Measurements from ENCODE around the gene RND1. TPM values are rescaled to one million over a fixed set of nuclear protein-coding genes. Genes with fewer than 3 reads are reported as not detected.

RND1 gene
- total and polyA plus RNA-seq, 2 experiments from 2014 or later = 9.3 to 10.4 TPM

DNA sequence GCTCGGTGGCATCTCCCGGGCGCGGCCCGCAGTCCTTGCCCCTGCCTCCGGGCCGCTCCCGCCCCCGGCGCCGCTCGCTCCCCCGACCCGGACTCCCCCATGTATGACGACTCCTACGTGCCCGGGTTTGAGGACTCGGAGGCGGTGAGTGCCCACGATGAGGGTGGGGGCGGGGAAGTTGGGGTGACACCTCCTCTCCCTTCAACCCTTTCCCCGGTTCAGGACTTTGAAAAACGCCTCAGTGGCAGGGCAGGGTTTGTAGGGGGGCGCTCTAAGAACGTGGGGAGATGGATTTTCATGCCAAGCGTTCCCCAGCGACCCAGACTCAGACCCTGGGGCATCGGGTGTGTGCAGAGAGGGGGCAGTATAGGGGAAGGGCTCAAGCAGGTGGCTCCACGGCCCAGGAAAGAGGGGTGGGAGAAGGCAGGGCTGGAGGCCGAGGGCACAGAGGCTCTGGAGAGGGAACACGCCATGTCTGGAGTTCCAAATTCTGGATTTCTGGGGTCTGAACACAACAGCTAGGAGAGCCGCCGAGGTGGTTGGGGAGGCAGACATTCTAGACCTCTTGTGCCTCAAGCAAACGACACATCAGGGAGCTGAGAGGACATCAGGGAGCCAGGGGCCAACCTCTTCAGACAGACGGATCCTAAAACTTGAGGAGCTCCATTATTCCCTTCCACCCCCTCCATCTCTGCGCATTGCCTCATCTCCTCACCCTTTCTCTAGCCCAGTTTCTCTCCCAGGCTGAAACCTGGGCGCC is 46.7 kb downstream of the RND1 start:
- no peak overlapping the region for H3K27ac Mint-ChIP-seq
- H3K27me3 Mint-ChIP-seq (ENCODE audit: insufficient read depth, low read depth, poor library complexity) = peaks cover 52% of the 10 kb centered on the region
- ATAC-seq = peak; percentile 12

DNA sequence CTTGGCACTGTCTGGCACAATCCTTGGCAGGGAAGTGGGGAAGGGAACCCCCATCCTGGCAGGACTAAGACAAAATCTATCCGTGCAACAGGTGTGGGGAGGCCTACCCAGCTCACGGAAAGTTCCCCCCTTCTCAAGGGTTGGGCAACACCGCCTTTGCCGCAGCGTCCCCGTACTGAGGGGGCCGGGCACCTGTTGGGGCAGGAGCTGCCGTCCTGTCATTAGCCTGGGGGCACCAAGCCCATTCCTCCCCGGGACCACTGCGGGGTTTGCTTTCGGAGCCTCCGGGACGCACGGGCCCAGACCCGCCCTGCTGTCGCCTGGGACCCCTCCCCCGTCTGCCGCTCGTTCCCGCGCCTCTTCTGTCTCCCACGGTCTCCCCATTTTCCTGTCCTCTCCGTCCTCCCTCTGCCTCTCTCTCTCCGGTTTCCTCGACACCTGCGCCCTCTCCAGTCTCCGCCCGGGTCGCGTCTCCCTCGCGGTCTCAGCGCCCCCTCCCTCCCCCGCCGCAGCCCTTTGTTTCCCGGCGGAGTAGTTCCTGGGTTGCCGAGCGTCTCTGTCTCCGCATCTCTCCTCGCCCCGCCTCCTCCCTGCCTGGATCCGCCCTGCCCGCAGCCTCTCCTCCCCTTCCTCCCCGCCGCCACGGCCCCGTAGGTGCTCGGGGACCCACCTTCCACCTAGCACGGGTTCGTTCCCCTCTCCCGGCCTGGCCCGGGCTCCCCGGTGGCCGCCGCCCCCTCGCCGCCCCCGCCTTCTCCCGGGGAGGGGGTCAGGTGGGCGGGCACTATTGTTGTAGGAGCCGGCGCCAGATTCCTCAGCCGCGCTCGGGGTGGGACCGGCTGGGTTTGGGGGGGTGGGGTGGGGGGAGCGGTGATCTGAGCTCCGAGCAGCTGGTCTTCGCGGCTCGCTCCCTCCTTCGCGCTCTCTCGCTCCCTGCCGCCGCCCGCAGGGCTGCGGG is 47.5 kb downstream of the RND1 start, which contains the start of gene CACNB3:
TSS of gene CACNB3 (plus strand) at position 624 of the 958 bp plus-strand sequence. CDS start 434 bp downstream, outside the sequence.
- Mint-ChIP-seq H3K4me1 (peaks cover 36% of the 10 kb centered on the region), H3K36me3 (ENCODE audit: low read depth) (no peaks in the 10 kb centered on the region), H3K27ac (no peak within 1 kb of the TSS), H3K27me3 (ENCODE audit: insufficient read depth, low read depth, poor library complexity) (peaks cover 58% of the 10 kb centered on the region), H3K9me3 (no peaks in the 10 kb centered on the region), H3K4me3 (peak within 1 kb of the TSS; percentile 84)
- Histone ChIP-seq H3K9me2 (ENCODE audit: insufficient read depth) (no peaks in the 10 kb centered on the region), H2AFZ (peak within 1 kb of the TSS; percentile 96), H3K4me3 (peak within 1 kb of the TSS; percentile 85), H3K27ac (ENCODE audit: low read depth) (no peak within 1 kb of the TSS), H3F3A (replicated peaks; ENCODE audit: low read depth) (no peaks in the 10 kb centered on the region; the same call in 1 of the 2 replicates), H3K27me3 (ENCODE audit: insufficient read depth) (peaks cover 79% of the 10 kb centered on the region), H4K20me1 (replicated peaks; ENCODE audit: insufficient read depth) (no peaks in the 10 kb centered on the region; the same call in 1 of the 2 replicates), H3K79me2 (replicated peaks; ENCODE audit: insufficient read depth) (no peaks in the 10 kb centered on the region), H3K36me3 (ENCODE audit: insufficient read depth) (no peaks in the 10 kb centered on the region), H3K4me1 (ENCODE audit: insufficient read depth) (peaks cover 13% of the 10 kb centered on the region; the same call in 1 of the 2 replicates), H3K4me2 (peak within 1 kb of the TSS; percentile 86)
- TF ChIP-seq STAT1 (IDR thresholded peaks at IDR 0.05; ENCODE audit: unreplicated experiment) (no peak), EZH2 (IDR thresholded peaks at IDR 0.05; ENCODE audit: low read depth, unreplicated experiment) (peak; percentile 52), NANOG (IDR thresholded peaks at IDR 0.05; ENCODE audit: borderline replicate concordance) (no peak)
- TF ChIP-seq, protein P1, sequence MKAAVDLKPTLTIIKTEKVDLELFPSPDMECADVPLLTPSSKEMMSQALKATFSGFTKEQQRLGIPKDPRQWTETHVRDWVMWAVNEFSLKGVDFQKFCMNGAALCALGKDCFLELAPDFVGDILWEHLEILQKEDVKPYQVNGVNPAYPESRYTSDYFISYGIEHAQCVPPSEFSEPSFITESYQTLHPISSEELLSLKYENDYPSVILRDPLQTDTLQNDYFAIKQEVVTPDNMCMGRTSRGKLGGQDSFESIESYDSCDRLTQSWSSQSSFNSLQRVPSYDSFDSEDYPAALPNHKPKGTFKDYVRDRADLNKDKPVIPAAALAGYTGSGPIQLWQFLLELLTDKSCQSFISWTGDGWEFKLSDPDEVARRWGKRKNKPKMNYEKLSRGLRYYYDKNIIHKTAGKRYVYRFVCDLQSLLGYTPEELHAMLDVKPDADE (IDR thresholded peaks at IDR 0.05) = 0 out of 2 replicates have a peak, but pooled peaks have one; percentile 31
- TF ChIP-seq, protein P2, sequence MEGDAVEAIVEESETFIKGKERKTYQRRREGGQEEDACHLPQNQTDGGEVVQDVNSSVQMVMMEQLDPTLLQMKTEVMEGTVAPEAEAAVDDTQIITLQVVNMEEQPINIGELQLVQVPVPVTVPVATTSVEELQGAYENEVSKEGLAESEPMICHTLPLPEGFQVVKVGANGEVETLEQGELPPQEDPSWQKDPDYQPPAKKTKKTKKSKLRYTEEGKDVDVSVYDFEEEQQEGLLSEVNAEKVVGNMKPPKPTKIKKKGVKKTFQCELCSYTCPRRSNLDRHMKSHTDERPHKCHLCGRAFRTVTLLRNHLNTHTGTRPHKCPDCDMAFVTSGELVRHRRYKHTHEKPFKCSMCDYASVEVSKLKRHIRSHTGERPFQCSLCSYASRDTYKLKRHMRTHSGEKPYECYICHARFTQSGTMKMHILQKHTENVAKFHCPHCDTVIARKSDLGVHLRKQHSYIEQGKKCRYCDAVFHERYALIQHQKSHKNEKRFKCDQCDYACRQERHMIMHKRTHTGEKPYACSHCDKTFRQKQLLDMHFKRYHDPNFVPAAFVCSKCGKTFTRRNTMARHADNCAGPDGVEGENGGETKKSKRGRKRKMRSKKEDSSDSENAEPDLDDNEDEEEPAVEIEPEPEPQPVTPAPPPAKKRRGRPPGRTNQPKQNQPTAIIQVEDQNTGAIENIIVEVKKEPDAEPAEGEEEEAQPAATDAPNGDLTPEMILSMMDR (conservative IDR thresholded peaks at IDR 0.05; ENCODE audit: low read depth in 2 of 2) = no peak
- peak; percentile 35 for ATAC-seq
- peak; percentile 89 for DNase-seq (ENCODE audit: low spot score)

More for the DNA sequence above, 46.7 kb downstream of the RND1 start:
- Histone ChIP-seq H2AFZ (peak overlapping the region; percentile 72), H3K4me3 (peak overlapping the region; percentile 85), H3K27me3 (ENCODE audit: insufficient read depth) (peaks cover 70% of the 10 kb centered on the region), H3K27ac (ENCODE audit: low read depth) (no peak overlapping the region), H3K4me2 (peak overlapping the region; percentile 86), H3K4me1 (ENCODE audit: insufficient read depth) (peaks cover 17% of the 10 kb centered on the region), H4K20me1 (replicated peaks; ENCODE audit: insufficient read depth) (no peaks in the 10 kb centered on the region; the same call in 1 of the 2 replicates), H3K36me3 (ENCODE audit: insufficient read depth) (no peaks in the 10 kb centered on the region), H3K9me2 (ENCODE audit: insufficient read depth) (no peaks in the 10 kb centered on the region), H3K79me2 (replicated peaks; ENCODE audit: insufficient read depth) (no peaks in the 10 kb centered on the region), H3F3A (replicated peaks; ENCODE audit: low read depth) (no peaks in the 10 kb centered on the region; the same call in 1 of the 2 replicates)
- Mint-ChIP-seq H3K36me3 (ENCODE audit: low read depth) (no peaks in the 10 kb centered on the region), H3K9me3 (no peaks in the 10 kb centered on the region), H3K4me1 (peaks cover 42% of the 10 kb centered on the region), H3K4me3 (peak overlapping the region; percentile 84)
- 0 out of 2 replicates have a peak, but pooled peaks have one; percentile 10 for TF ChIP-seq CREB1 (CRISPR knock-in tag; IDR thresholded peaks at IDR 0.05; ENCODE audit: low read depth)
- peak; percentile 28 for TF ChIP-seq EZH2 (IDR thresholded peaks at IDR 0.05; ENCODE audit: low read depth, unreplicated experiment)
- TF ChIP-seq, protein P1 (IDR thresholded peaks at IDR 0.05) = 0 out of 2 replicates have a peak, but pooled peaks have one; percentile 25
- TF ChIP-seq NANOG (IDR thresholded peaks at IDR 0.05; ENCODE audit: borderline replicate concordance) = no peak
- TF ChIP-seq, protein P2 (conservative IDR thresholded peaks at IDR 0.05; ENCODE audit: low read depth in 2 of 2) = peak; percentile 73
- peak; percentile 89 for DNase-seq (ENCODE audit: low spot score)
